PFSK-1 (cell line): ENCODE results near the gene KMT2D.

Source experiments
- FOXP2 ChIP-seq: optimal IDR thresholded peaks from 2 replicates; pipeline ENCODE3; 2011; ENCODE audit warnings: borderline replicate concordance, control low read depth, inconsistent platforms; ENCODE audit not compliant: insufficient read depth; ENCODE audit errors: extremely low read length, extremely low read depth
- POLR2AphosphoS5 ChIP-seq: IDR thresholded peaks from 2 replicates; pipeline ENCODE4 v1.6.1; 2012; ENCODE audit warnings: low read depth, mild to moderate bottlenecking, control low read depth, low read length, moderate library complexity
- TF ChIP-seq, protein P1 (sequence below), 2 experiments: IDR thresholded peaks; 2 replicates each; pipeline versions ENCODE4 v1.6.1 to v1.8.0; 2011 to 2012; ENCODE audit warnings: low read depth in 2 of 2, low read length in 2 of 2, control low read depth in 1 of 2, inconsistent platforms in 1 of 2, mild to moderate bottlenecking in 1 of 2, moderate library complexity in 1 of 2; ENCODE audit not compliant: insufficient read depth in 1 of 2

DNA sequence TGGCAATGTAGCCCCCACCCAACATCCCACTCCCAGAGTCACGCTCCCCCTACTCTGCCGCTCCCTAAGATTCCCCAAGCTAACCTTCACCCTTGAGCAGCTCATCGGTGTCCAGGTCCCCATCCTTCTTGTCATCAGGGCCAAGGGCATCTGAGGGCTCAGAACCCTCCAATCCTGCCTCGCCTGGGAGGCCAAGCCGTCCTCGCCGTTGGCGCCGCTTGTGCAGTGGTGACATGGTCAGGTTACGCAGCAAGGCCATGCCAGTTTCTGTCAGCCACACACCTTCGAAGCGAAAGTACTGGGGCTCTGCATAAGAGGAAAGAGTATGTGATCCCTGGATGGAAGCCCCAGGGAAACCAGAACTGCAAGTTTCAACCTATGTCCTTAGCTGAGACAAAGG is 15.9 kb downstream of the KMT2D start:
- TF ChIP-seq, protein P1, sequence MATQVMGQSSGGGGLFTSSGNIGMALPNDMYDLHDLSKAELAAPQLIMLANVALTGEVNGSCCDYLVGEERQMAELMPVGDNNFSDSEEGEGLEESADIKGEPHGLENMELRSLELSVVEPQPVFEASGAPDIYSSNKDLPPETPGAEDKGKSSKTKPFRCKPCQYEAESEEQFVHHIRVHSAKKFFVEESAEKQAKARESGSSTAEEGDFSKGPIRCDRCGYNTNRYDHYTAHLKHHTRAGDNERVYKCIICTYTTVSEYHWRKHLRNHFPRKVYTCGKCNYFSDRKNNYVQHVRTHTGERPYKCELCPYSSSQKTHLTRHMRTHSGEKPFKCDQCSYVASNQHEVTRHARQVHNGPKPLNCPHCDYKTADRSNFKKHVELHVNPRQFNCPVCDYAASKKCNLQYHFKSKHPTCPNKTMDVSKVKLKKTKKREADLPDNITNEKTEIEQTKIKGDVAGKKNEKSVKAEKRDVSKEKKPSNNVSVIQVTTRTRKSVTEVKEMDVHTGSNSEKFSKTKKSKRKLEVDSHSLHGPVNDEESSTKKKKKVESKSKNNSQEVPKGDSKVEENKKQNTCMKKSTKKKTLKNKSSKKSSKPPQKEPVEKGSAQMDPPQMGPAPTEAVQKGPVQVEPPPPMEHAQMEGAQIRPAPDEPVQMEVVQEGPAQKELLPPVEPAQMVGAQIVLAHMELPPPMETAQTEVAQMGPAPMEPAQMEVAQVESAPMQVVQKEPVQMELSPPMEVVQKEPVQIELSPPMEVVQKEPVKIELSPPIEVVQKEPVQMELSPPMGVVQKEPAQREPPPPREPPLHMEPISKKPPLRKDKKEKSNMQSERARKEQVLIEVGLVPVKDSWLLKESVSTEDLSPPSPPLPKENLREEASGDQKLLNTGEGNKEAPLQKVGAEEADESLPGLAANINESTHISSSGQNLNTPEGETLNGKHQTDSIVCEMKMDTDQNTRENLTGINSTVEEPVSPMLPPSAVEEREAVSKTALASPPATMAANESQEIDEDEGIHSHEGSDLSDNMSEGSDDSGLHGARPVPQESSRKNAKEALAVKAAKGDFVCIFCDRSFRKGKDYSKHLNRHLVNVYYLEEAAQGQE (IDR thresholded peaks at IDR 0.05; ENCODE audit: insufficient read depth in 1 of 2, low read depth in 2 of 2, low read length in 2 of 2): no peak
- TF ChIP-seq POLR2AphosphoS5 (no peak), FOXP2 (no peak)
